ENCODE data around the gene RHOC.

Gene RHOC

DNA sequence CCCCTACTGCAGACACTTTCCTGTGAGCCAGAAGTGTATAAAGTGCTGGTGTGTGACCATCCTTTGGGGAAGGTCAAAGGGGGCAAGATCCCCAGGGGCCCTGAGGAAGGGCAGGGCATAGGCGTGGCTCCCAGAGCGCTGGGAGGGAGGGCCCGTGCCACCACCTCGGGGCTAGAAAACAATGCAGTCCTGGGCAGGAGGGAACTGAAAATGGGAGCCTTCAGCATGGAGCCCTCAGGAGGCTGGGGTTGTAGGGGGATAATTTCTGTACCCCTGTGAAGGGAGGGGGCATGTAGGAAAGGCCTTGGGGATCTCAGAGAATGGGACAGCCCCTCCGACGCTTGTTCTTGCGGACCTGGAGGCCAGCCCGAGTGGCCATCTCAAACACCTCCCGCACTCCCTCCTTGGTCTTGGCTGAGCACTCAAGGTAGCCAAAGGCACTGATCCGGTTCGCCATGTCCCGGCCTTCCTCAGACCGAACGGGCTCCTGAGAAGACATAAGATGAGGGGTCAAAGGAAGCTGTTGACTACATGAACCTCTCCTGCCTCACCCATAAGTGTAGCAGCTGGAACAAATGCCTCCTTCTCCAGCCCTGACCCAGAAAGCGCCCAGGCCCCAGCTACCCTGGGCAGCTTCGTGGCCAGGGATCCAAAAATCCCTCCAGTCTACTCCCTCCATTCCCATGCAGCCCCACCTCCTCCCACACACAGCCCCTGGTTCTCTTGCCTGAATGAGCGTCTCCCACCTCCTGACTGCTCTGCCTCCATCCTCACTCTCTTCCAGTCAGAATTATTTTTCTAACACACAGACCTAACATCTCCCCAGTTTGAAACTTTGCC lies 5.5 kb downstream of the RHOC start:
- TF ChIP-seq POLR2A (IDR thresholded peaks at IDR 0.05; ENCODE audit: low read length) = no peak
- no peak for TF ChIP-seq GATA1 (IDR thresholded peaks at IDR 0.05; ENCODE audit: low read depth, low read length)
- DNase-seq = no peak

DNA sequence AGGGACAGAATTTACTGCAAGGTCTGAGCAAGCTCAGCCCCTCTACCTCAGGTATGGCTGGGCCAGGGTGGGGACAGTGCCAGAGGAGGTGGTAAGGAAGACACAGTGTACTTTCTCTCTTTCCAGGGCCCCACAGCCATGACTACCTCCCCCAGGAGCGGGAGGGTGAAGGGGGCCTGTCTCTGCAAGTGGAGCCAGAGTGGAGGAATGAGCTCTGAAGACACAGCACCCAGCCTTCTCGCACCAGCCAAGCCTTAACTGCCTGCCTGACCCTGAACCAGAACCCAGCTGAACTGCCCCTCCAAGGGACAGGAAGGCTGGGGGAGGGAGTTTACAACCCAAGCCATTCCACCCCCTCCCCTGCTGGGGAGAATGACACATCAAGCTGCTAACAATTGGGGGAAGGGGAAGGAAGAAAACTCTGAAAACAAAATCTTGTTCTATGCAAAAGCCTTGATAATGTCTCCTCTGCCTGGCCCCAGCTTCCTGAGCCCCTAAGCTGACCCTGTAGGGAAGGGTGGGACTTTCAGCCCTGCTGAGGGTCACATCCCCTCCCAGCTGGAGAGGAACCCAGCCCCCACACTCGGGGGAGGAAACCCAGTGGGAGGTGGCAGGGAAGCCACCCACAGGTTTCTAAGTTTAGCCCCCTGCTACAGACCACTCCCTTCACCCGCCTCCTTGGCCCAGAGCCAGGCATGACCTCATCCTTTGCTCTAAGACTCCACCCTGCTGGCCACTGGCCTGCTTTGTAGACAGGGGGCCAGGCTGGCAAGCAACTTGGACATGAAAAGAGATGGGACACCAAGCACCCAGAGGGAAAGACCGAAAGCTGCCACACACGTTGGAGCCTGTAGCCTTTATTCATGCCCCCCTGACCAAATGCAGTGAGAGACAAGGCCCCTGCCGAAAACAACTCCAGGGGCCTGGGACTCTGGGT lies 6.4 kb downstream of the RHOC start:
- peak; percentile 95 to 98 for DNase-seq
- TF ChIP-seq POLR2A (IDR thresholded peaks at IDR 0.05; ENCODE audit: low read length) (no peak), GATA1 (IDR thresholded peaks at IDR 0.05; ENCODE audit: low read depth, low read length) (no peak)

DNA sequence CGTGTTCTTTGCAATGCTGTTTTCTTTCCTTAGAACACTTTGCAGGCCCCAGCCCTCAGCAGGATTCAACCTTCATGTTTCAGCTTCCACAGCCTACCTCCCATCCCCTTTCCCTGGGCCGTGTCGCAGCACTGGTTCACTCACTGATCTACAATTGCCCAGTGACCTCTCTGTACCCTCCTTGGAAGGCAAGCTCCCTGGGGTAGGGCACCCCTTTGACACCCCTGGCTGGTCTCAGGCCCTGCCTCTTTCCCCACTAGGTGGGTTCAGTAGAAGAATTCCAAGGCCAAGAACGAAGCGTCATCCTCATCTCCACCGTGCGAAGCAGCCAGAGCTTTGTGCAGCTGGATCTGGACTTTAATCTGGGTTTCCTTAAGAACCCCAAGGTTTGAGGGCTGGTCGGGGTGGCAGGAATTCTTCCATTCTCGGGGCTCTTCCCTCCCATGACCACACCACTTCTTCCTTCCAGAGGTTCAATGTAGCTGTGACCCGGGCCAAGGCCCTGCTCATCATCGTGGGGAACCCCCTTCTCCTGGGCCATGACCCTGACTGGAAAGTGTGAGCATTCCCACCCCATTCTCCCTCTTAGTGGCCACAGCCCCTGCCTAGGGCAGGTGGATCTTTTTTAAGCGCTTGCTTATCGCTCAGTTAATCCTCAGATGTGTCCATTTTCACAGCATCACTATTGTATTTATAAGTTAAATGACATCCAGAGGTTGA lies 7.3 kb downstream of the RHOC start:
- TF ChIP-seq POLR2A (IDR thresholded peaks at IDR 0.05; ENCODE audit: low read length) = no peak
- no peak for DNase-seq

DNA sequence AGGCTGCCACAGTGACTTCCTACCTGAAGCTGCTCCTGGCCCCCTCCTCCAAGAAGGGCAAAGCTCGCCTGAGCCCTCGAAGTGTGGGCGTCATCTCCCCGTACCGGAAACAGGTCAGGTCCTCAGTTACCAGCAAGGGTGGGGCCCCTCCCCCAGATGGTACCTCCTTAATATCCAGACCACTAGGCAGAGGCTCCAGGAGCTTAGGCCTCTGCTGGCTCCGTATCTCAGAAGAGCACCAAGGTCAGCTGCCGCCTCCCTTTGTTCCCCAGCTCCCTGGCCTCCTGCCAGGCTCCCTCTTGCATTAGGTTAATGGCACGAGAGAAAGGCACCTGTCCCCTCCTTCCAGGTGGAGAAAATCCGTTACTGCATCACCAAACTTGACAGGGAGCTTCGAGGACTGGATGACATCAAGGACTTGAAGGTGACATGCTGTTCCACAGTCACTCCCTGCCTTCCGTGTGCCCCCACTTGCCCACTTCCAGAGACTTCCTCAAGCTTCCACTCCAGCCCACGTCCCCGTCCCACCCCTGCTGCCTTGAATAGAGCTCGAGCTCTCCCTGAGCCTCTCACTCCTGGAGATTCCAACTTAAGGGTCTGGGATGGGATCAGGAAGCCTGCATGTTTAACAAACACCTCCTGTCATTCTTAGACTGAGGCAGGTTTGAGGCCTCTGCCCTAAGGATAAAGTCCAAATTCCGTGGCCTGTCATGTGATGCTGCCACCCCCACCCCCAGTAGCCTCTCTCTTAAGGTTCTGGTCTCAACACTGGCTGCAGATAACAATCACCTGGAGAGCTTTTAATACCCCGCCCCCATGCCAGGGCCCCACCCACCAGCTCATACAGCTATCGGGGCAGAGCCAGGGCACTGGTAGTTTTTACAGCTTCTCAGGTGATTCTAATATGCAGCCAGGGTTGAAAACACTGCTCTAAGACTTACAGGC lies 8.3 kb downstream of the RHOC start:
- peak; percentile 78 to 79 for DNase-seq
- TF ChIP-seq GATA1 (IDR thresholded peaks at IDR 0.05; ENCODE audit: low read depth, low read length) (no peak), POLR2A (IDR thresholded peaks at IDR 0.05; ENCODE audit: low read length) (no peak)

DNA sequence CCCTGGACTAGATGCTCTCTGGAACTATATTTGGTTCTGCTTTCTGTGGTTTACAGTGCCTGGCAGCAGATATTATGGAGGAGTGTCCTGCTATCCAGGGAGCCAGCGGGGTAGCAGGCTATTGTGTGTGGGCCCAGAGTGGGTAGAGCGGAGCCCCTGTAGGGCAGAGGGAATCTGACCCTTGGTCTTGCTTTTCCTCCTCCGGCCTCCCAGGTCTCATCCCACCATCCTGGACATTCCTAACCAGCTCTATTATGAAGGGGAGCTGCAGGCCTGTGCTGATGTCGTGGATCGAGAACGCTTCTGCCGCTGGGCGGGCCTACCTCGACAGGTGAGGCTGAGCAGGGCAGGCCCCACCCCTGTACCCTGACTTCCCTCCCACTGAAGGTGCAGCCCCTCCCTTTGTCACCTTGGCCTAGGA lies 9.1 kb downstream of the RHOC start:
- no peak for DNase-seq
- no peak for TF ChIP-seq POLR2A (IDR thresholded peaks at IDR 0.05; ENCODE audit: low read length)
- no peak for TF ChIP-seq GATA1 (IDR thresholded peaks at IDR 0.05; ENCODE audit: low read depth, low read length)

DNA sequence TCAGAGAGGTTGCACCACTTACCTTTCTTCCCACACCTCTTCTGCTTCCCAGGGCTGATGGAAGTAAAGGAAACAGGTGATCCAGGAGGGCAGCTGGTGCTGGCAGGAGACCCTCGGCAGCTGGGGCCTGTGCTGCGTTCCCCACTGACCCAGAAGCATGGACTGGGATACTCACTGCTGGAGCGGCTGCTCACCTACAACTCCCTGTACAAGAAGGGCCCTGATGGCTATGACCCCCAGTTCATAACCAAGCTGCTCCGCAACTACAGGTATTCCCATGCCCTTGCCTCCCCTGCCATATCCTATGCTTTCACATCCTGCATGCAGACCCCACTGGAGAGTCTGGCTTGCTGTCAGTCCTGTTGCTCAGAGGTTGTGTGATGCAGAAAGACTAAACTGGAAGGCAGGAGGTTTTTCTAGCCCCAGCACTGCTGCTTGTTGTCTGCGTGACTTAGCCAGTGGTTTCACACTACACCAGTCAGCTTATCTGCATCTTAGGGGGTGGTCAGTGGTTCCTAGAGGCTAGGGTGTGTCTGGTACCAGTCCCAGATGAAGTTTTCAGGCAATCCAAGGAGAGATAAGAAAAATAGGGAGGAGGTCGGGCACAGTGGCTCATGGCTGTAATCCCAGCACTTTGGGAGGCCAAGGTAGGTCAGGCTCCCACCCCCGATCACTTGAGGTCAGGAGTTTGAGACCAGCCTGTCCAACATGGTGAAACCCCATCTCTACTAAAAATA lies 10.2 kb downstream of the RHOC start:
- TF ChIP-seq GATA1 (IDR thresholded peaks at IDR 0.05; ENCODE audit: low read depth, low read length) (no peak), POLR2A (IDR thresholded peaks at IDR 0.05; ENCODE audit: low read length) (no peak)
- peak; percentile 55 to 63 for DNase-seq

DNA sequence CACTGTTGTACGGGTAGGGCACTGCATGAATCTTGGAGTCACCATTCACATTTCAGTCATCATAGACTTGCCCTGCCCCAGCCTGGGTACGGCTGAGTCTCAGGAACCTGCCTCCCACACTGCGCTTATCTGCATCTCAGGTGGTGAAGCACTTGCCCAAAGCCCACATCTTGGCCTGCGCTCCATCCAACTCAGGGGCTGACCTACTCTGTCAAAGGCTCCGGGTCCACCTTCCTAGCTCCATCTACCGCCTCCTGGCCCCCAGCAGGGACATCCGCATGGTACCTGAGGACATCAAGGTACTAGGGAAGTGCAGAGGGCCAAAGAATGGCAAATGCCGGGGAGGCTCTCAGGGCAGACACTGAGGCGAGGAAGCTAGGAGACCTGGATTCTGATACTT lies 11.7 kb downstream of the RHOC start:
- DNase-seq = no peak
- TF ChIP-seq POLR2A (IDR thresholded peaks at IDR 0.05; ENCODE audit: low read length) = no peak
- no peak for TF ChIP-seq GATA1 (IDR thresholded peaks at IDR 0.05; ENCODE audit: low read depth, low read length)

DNA sequence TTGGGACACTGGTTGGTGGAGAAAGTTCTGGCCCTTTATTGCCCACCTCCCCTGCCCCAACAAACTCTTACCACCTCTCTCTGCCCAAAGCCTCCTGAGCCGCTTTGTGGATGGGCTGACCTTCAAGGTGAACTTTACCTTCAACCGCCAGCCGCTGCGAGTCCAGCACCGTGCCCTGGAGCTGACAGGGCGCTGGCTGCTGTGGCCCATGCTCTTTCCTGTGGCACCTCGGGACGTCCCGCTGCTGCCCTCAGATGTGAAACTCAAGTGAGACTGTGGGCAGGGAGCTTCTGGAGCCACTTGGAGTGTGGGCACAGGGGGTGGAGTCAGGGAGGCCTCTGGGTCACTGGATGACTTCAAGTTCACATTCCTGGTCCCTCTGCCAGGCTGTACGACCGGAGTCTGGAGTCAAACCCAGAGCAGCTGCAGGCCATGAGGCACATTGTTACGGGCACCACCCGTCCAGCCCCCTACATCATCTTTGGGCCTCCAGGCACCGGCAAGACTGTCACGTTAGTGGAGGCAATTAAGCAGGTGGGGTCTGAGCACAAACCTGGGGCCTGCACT lies 12.5 kb downstream of the RHOC start:
- TF ChIP-seq GATA1 (IDR thresholded peaks at IDR 0.05; ENCODE audit: low read depth, low read length) (no peak), POLR2A (IDR thresholded peaks at IDR 0.05; ENCODE audit: low read length) (no peak)
- DNase-seq = no peak

DNA sequence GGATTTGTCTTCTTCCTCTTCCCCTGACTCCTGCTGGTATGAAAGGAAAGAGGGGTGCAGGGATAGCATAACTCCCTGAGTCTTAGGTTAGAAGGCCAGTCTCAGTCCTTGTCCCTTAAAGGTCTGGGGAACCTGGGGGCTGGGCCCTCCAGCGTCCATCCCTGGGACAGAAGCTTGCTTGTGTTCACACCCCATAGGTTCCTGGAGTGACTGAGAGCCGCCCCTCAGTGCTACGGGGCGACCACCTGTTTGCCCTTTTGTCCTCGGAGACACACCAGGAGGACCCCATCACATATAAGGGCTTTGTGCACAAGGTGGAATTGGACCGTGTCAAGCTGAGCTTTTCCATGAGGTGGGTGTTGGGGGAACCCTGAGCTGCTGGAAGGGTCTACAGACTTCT lies 13.1 kb downstream of the RHOC start:
- DNase-seq = no peak
- TF ChIP-seq POLR2A (IDR thresholded peaks at IDR 0.05; ENCODE audit: low read length) (no peak), GATA1 (IDR thresholded peaks at IDR 0.05; ENCODE audit: low read depth, low read length) (no peak)

DNA sequence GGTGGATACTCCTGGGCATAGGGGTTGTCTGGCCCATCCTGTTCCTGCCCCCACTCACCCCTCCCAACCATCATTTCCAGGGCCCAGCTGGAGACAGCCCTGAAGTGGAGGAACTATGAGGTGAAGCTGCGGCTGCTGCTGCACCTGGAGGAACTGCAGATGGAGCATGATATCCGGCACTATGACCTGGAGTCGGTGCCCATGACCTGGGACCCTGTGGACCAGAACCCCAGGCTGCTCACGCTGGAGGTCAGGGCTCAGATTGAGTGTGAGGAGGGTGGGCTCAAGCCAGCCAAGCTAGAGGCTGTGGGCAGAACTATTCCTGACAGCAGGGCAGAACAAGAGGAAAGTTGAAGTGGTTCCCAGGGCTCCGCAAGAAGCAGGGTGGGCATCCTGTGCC lies 14.2 kb downstream of the RHOC start:
- no peak for DNase-seq
- TF ChIP-seq GATA1 (IDR thresholded peaks at IDR 0.05; ENCODE audit: low read depth, low read length) (no peak), POLR2A (IDR thresholded peaks at IDR 0.05; ENCODE audit: low read length) (no peak)

DNA sequence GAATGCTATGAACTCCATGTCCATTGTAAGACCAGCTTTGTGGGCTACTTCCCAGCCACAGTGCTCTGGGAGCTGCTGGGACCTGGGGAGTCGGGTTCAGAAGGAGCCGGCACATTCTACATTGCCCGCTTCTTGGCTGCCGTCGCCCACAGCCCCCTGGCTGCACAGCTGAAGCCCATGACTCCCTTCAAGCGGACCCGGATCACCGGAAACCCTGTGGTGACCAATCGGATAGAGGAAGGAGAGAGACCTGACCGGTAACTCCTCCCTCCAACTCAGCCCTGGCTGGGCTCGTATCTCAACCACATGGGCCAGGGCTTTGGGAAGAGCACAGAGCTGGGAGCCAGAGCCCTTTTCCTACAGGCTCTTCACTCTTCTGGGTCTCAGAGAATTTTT lies 17.1 kb downstream of the RHOC start:
- TF ChIP-seq GATA1 (IDR thresholded peaks at IDR 0.05; ENCODE audit: low read depth, low read length) (no peak), POLR2A (IDR thresholded peaks at IDR 0.05; ENCODE audit: low read length) (no peak)
- DNase-seq = no peak
